Amniotic epithelial cell (primary cell): ENCODE results near the gene NPRL2.
A peak's percentile ranks its signal among the peaks of the same experiment; 100 is the strongest.

Experiments used
- DNase-seq: peaks from one replicate; pipeline ENCODE4 v3.0.0-alpha.2; 2010; ENCODE audit warnings: low read depth

Gene NPRL2

GRCh38 chr3:50350527-50351322 is at the start of gene NPRL2, which contains the start of gene CYB561D2:
NPRL2 (minus strand) TSS chr3:50350775; CDS start chr3:50350652, 123 bp downstream.
CYB561D2 (plus strand) TSS chr3:50350862; CDS start chr3:50351434, 572 bp downstream.
- DNase-seq: peak; percentile 90

- DNase-seq: no peak
These were observed 45.9 kb upstream of the NPRL2 start for GRCh38 chr3:50396502-50396901.

GRCh38 chr3:50395070-50395860 is 44.7 kb upstream of the NPRL2 start:
- DNase-seq: no peak

GRCh38 chr3:50393061-50393460 is 42.5 kb upstream of the NPRL2 start:
- no peak for DNase-seq

GRCh38 chr3:50392101-50392715 is 41.6 kb upstream of the NPRL2 start:
- no peak for DNase-seq

GRCh38 chr3:50390508-50391224 is 40.1 kb upstream of the NPRL2 start:
- no peak for DNase-seq

- no peak for DNase-seq
These were observed 38.8 kb upstream of the NPRL2 start for GRCh38 chr3:50389414-50389767.

GRCh38 chr3:50388720-50389413 is 38.3 kb upstream of the NPRL2 start:
- peak; percentile 55 for DNase-seq

- no peak for DNase-seq
These were observed 37.6 kb upstream of the NPRL2 start for GRCh38 chr3:50388016-50388719.

GRCh38 chr3:50385754-50386153 is 35.2 kb upstream of the NPRL2 start:
- no peak for DNase-seq

GRCh38 chr3:50383750-50384149 is 33.2 kb upstream of the NPRL2 start:
- no peak for DNase-seq

- DNase-seq: no peak
These were observed 32.1 kb upstream of the NPRL2 start for GRCh38 chr3:50382722-50383121.

- DNase-seq: no peak
These were observed 30.8 kb upstream of the NPRL2 start for GRCh38 chr3:50381383-50381782.

- no peak for DNase-seq
These were observed 30.0 kb upstream of the NPRL2 start for GRCh38 chr3:50380405-50381085.

GRCh38 chr3:50378757-50379156 is 28.2 kb upstream of the NPRL2 start:
- DNase-seq: no peak

GRCh38 chr3:50378024-50378423 is 27.4 kb upstream of the NPRL2 start:
- DNase-seq: no peak

GRCh38 chr3:50375258-50375931 is 24.8 kb upstream of the NPRL2 start:
- DNase-seq: no peak

- DNase-seq: no peak
These were observed 24.0 kb upstream of the NPRL2 start for GRCh38 chr3:50374363-50375257.
